Vagina (tissue), 2 donors: ENCODE data around the gene SLC22A12.

Source experiments
- POLR2A ChIP-seq, 2 donors: fragments of 450-650 bp; IDR thresholded peaks; one replicate each; pipeline ENCODE4 v1.6.1; 2017; ENCODE audit warnings: antibody characterized with exemption in 2 of 2, mild to moderate bottlenecking in 2 of 2, moderate library complexity in 2 of 2
- TF ChIP-seq, protein P1 (sequence below), 3 experiments: fragments of 450-650 bp in 2 of 3; fragments of 200-600 bp in 1 of 3; sonication (generic) in 1 of 3; IDR thresholded peaks; one replicate each; pipeline ENCODE4 v1.5.1; 2017 to 2019; ENCODE audit warnings: antibody characterized with exemption in 3 of 3, mild to moderate bottlenecking in 2 of 3, moderate library complexity in 2 of 3

- TF ChIP-seq, protein P1, sequence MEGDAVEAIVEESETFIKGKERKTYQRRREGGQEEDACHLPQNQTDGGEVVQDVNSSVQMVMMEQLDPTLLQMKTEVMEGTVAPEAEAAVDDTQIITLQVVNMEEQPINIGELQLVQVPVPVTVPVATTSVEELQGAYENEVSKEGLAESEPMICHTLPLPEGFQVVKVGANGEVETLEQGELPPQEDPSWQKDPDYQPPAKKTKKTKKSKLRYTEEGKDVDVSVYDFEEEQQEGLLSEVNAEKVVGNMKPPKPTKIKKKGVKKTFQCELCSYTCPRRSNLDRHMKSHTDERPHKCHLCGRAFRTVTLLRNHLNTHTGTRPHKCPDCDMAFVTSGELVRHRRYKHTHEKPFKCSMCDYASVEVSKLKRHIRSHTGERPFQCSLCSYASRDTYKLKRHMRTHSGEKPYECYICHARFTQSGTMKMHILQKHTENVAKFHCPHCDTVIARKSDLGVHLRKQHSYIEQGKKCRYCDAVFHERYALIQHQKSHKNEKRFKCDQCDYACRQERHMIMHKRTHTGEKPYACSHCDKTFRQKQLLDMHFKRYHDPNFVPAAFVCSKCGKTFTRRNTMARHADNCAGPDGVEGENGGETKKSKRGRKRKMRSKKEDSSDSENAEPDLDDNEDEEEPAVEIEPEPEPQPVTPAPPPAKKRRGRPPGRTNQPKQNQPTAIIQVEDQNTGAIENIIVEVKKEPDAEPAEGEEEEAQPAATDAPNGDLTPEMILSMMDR (IDR thresholded peaks at IDR 0.05): no peak
- TF ChIP-seq POLR2A (IDR thresholded peaks at IDR 0.05): no peak
These were observed 21.0 kb downstream of the SLC22A12 start for GRCh38 chr11:64611869-64612646.
